Fibroblast of lung (primary cell): ENCODE results near the gene DNAH3.

Source experiments
- CTCF ChIP-seq, 2 donors: IDR thresholded peaks in 1 of 2; conservative IDR thresholded peaks in 1 of 2; 1 replicate in 1 of 2; 2 replicates in 1 of 2; pipeline ENCODE4 v1.5.1; 2011 to 2012; ENCODE audit warnings: low read length in 2 of 2, control low read depth in 1 of 2, inconsistent platforms in 1 of 2, low read depth in 1 of 2, mild to moderate bottlenecking in 1 of 2
- EZH2 ChIP-seq: IDR thresholded peaks from 2 replicates; pipeline ENCODE4 v1.5.1; 2012; ENCODE audit warnings: low read length, control low read depth, mild to moderate bottlenecking; ENCODE audit errors: missing control alignments

GRCh38 chr16:21179983-21180365 lies 29.3 kb upstream of the DNAH3 start:
- no peak for TF ChIP-seq CTCF (conservative IDR thresholded peaks at IDR 0.05 in 1 of 2, IDR thresholded peaks at IDR 0.05 in 1 of 2; ENCODE audit: low read depth in 1 of 2, low read length in 2 of 2)
- no peak for TF ChIP-seq EZH2
